ENCODE data around the gene ETV1.

DNA sequence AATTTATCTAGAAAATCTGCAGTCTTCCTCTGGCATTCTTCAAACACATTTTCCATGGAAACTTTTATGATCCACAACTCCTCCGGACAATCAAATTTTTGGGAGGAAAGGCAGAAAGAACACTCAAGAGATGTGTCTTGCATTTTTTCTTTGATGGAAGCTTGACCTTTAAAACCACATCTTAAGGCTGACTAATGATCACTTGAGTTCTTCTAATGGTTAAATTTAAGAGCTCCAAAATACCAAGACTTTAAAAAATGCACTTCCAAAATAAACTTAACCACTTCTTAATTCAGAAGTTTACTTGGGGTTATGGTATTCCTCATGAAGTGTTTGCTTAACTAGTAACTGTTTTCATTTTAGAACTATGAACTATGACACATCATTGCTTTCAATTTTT lies 43.3 kb downstream of the ETV1 start:
- TF ChIP-seq, protein P1, sequence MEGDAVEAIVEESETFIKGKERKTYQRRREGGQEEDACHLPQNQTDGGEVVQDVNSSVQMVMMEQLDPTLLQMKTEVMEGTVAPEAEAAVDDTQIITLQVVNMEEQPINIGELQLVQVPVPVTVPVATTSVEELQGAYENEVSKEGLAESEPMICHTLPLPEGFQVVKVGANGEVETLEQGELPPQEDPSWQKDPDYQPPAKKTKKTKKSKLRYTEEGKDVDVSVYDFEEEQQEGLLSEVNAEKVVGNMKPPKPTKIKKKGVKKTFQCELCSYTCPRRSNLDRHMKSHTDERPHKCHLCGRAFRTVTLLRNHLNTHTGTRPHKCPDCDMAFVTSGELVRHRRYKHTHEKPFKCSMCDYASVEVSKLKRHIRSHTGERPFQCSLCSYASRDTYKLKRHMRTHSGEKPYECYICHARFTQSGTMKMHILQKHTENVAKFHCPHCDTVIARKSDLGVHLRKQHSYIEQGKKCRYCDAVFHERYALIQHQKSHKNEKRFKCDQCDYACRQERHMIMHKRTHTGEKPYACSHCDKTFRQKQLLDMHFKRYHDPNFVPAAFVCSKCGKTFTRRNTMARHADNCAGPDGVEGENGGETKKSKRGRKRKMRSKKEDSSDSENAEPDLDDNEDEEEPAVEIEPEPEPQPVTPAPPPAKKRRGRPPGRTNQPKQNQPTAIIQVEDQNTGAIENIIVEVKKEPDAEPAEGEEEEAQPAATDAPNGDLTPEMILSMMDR (conservative IDR thresholded peaks at IDR 0.05) = no peak
- no peak for TF ChIP-seq ZFX (IDR thresholded peaks at IDR 0.05)
